NAMALWA (cell line): Measurements from ENCODE around the gene FOXI1.

Experiments
- DNase-seq: peaks from one replicate; pipeline ENCODE4 v3.0.0-alpha.2; 2015; ENCODE audit warnings: low spot score

FOXI1 gene

GRCh38 chr5:170151097-170151831, 45.6 kb downstream of the FOXI1 start:
- no peak for DNase-seq

- no peak for DNase-seq
Measured at GRCh38 chr5:170152767-170153166, 47.1 kb downstream of the FOXI1 start.

- DNase-seq = peak; percentile 5
Measured at GRCh38 chr5:170154297-170154696, 48.6 kb downstream of the FOXI1 start.

- peak; percentile 46 for DNase-seq
Measured at GRCh38 chr5:170154744-170155143, 49.0 kb downstream of the FOXI1 start.

- no peak for DNase-seq
Measured at GRCh38 chr5:170155771-170156170, 50.1 kb downstream of the FOXI1 start.

- DNase-seq = no peak
Measured at GRCh38 chr5:170159101-170159698, 53.5 kb downstream of the FOXI1 start.
